NCI-H510A treated with DMSO at 0.1 percent for 48 hours (cell line): ENCODE measurements around the gene GNB4.
A peak's percentile ranks its signal among the peaks of the same experiment; 100 is the strongest.

Experiments
- DNase-seq: peaks from one replicate; lab custom pipeline; 2025; lab: John Stamatoyannopoulos, UW

GNB4 gene

DNA sequence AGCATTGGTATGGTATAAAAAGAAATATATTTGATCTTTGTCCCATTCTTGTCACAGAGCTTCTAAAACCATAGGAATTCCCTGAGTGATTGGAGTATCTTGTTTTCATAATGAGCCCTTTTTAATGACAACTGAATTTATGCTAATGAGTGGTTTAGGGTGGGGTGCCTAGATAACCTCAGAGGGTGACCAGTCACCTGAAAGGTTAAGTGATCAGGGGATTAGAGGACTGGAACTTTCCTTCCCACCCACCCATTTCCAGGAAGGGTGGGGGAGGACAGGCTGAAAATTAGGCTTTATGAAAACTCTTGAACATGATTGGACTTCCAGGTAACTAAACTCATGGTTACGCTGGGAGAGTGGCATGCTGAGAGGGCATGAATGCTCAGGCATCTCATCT, 95.3 kb downstream of the GNB4 start:
- DNase-seq, result no peak

DNA sequence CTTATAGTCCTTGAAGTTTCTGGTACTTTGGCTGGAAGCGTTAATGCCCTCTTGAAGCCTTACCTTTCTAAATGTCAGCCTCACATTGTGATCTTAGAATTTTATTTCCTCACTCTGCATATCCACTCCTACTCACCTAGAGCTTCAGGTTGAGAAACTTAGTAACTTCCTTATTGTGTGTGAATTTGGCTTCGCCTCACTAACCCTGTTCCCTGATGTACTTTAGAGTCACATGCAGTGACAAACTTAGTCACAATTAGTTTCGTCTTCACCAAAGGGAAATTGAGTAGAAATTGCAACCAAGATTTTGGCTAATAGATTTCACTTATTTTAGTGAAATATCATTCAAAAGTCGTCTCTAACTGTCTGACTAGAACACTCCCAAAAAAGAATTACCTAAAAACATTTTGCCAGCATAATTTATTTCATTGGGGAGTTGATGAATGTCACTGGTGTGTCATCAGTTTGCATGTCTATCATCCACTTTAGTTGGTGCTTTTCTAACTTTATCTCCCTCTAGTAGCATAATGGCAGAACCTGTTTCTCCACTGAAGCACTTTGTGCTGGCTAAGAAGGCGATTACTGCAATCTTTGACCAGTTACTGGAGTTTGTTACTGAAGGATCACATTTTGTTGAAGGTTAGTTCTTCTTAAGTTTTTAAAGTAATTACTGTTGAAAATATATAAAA, 102.8 kb downstream of the GNB4 start:
- DNase-seq, result no peak

DNA sequence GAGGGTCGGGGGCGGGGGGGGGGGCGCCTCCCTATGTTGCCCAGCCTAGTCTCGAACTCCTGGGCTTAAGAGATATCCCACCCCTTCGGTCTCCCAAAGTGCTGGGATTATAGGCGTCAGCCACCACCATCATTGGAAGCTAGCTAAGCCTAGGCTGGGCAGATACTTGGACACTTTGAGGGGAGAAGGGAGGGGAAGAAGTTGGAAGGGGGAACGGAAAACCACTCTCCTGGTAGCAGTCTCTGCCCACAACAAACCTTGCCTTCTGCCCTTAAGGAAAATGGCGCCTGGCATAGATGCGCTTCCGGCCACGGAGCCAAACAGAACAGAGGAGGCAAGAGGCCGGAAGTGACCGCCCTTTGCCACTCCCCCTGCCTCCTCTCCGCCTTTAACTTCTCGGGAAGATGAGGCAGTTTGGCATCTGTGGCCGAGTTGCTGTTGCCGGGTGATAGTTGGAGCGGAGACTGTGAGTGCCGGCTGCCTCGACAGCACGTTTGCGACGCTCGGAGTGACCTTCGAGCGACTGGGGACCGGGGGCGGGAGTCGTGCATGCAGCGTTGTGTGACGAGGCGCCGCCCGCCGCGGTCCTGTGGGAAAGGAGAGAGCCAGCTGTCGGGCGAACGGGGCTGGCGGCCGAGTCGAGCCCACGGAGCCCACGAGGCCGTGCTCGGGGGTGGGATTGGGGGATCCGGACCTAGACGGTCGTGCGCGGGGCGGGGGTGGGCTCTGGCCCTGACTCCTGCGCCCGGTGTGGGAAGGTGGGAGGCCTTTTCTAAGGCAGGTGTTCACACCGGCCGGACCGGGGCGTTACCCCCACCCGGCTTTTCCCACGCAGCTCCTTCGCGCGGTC, 103.7 kb downstream of the GNB4 start, which contains the start of gene MFN1:
Gene MFN1, plus strand, starts transcription at position 365 of the 850 bp plus-strand sequence. CDS start 1,143 bp downstream, outside the sequence.
- DNase-seq, result peak; percentile 96
